ENCODE results near the gene CRELD2. TPM values are rescaled to one million over a fixed set of nuclear protein-coding genes. Genes with fewer than 3 reads are reported as not detected.
A peak's percentile ranks its signal among the peaks of the same experiment; 100 is the strongest.

CRELD2 gene
- total and polyA plus RNA-seq, 2 of the 13 experiments (the other 11 are each of a cell fraction or from before 2014, with no cell fraction given) = 17.2 to 44.7 TPM

- TF ChIP-seq SNAPC4 (CRISPR knock-in tag; IDR thresholded peaks at IDR 0.05) (no peak), CHCHD3 (CRISPR knock-in tag; IDR thresholded peaks at IDR 0.05) (no peak), SATB2 (CRISPR knock-in tag; IDR thresholded peaks at IDR 0.05) (no peak), ZBTB7B (CRISPR knock-in tag; IDR thresholded peaks at IDR 0.05) (peak; percentile 95), ZBTB33 (CRISPR knock-in tag; IDR thresholded peaks at IDR 0.05) (peak; percentile 90), SPEN (CRISPR knock-in tag; IDR thresholded peaks at IDR 0.05; ENCODE audit: low read depth) (peak; percentile 76), ZNF792 (CRISPR knock-in tag; IDR thresholded peaks at IDR 0.05) (no peak), SNAPC2 (CRISPR knock-in tag; IDR thresholded peaks at IDR 0.05) (no peak), ZSCAN22 (CRISPR knock-in tag; IDR thresholded peaks at IDR 0.05) (no peak), NCOR1 (IDR thresholded peaks at IDR 0.05; ENCODE audit: borderline replicate concordance, low read length) (peak; percentile 29; the same call in 1 of the 2 replicates), MXI1 (IDR thresholded peaks at IDR 0.05; ENCODE audit: borderline replicate concordance, low read depth, low read length) (peak; percentile 14; the same call in 1 of the 3 replicates), ZNF207 (IDR thresholded peaks at IDR 0.05; ENCODE audit: borderline replicate concordance) (no peak), ISX (CRISPR knock-in tag; conservative IDR thresholded peaks at IDR 0.05) (no peak), ARHGAP35 (CRISPR knock-in tag; IDR thresholded peaks at IDR 0.05; ENCODE audit: borderline replicate concordance) (no peak), E2F5 (CRISPR knock-in tag; conservative IDR thresholded peaks at IDR 0.05) (no peak), ZNF574 (CRISPR knock-in tag; IDR thresholded peaks at IDR 0.05) (0 out of 2 replicates have a peak, but pooled peaks have one; percentile 57), ZNF234 (CRISPR knock-in tag; conservative IDR thresholded peaks at IDR 0.05) (no peak)
Observed at GRCh38 chr22:49937758-49938564, 19.5 kb downstream of the CRELD2 start (continued).

Measured in HepG2 (cell line).